Astrocyte (in vitro differentiated cells and primary cell): ENCODE measurements around the gene EPDR1.
A peak's percentile ranks its signal among the peaks of the same experiment; 100 is the strongest.

Experiments used
- CTCF ChIP-seq: IDR thresholded peaks from 2 replicates; pipeline ENCODE4 v1.5.1; 2011; ENCODE audit warnings: low read depth, mild to moderate bottlenecking, inconsistent platforms, low read length, moderate library complexity; ENCODE audit not compliant: insufficient read depth
- EZH2 ChIP-seq: IDR thresholded peaks from 2 replicates; pipeline ENCODE4 v1.6.1; 2012; ENCODE audit warnings: mild to moderate bottlenecking, low read length, inconsistent platforms; ENCODE audit not compliant: insufficient read depth

- TF ChIP-seq EZH2 (no peak), CTCF (peak; percentile 74)
Measured at GRCh38 chr7:37916673-37917660, 3.5 kb upstream of the EPDR1 start, which contains the start of gene SFRP4.
